HuH-7.5 (cell line): ENCODE data around the gene GFRA1.

Source experiments
- DNase-seq: peaks from one replicate; pipeline ENCODE4 v3.0.0; 2011; ENCODE audit warnings: low spot score

The GFRA1 gene

DNA sequence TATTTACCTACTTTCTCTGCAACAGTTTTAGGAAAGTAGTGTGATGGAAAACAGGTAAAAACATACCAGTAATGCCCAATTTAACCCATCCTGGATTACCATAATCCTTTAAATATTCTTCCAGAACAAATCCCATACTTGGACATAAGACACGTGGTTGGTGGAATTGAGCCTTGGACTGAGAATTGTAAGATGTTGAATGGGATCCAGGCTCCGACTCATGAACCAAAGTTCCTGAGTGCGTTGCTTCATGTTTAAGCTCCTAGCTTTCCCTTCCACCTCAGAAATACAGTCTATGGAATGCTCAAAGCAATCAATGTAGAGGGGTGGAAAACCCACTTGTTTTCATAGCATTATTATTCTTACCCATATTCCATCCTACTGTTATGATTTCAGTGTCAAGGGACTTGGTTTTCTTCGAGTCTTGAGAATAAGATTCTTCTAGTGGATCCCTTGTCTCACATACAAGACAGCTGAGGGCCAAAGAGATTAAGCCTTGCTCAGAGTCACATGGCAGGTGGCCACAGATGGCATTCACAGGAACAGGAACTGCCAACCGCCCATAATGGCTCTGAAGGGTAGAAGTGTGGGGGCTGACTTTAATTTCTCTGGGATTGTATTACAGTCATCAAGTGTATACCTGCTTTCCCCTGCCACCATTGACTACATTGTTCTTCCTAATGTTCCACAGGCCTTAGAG lies 171.2 kb downstream of the GFRA1 start:
- no peak for DNase-seq

DNA sequence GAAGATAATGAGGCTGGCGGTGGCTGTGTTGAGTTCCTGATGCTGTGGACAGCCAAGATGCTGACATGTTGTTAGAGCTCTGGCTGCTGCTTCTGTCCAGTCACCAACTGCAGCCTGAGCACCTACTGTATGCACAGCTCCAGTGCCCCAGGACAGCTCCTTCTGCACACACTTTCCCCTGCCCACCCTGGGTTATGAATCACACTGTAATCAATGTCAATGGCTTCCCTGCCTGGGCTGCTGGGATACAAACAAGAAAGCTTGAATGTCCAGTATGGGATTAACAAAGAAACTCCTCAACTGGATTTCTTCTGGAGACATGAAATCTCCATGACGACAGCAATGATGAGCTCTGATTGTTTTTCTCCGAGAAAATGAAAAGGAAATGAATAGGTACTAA lies 172.0 kb downstream of the GFRA1 start:
- DNase-seq, result no peak

DNA sequence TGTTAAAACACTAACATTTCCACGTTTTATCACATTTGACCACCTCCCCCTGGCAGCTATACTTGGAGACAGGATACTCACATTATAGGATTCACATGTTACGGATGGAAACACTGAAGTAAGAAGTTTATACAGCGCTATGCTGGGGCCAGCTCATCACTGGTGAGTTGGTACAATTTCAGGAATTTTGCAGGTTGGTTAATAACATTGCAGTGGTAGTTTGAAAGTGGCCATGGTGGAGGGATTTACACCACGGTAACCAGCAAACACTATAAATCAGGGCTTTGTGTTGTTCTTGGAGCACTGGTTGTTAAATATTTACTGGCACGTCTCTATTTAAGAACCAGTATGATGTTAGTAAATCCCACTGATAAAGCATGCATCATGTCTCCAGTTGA lies 174.0 kb downstream of the GFRA1 start:
- no peak for DNase-seq

DNA sequence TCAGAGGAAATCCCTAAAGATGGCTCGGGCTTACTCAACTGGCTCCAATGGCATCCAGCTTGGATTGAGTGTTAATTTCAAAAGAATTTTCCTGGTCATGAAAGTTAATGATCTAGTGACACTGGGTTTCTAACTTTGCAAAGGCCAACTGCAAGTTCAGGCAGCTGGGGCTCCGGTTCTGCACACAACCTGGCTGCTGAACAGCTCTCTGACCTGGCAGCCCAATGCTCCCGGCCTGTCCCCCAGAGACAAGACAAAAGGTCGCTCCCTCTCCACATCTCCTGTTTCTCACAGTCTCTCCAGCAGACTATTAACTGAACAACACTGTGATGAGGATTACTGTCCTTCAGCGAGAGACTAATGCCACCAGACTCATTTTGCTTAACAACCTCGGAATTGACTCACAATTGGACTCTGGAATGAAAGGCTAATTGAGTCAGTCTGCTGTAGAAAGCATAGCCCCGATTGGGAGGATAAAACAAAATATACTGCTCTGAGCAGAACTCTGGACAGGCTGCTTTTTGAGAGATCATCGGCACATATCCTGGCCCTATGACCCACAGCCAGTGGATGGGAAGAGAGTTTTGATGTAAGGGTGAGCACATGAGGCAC lies 174.5 kb downstream of the GFRA1 start:
- DNase-seq, result no peak

DNA sequence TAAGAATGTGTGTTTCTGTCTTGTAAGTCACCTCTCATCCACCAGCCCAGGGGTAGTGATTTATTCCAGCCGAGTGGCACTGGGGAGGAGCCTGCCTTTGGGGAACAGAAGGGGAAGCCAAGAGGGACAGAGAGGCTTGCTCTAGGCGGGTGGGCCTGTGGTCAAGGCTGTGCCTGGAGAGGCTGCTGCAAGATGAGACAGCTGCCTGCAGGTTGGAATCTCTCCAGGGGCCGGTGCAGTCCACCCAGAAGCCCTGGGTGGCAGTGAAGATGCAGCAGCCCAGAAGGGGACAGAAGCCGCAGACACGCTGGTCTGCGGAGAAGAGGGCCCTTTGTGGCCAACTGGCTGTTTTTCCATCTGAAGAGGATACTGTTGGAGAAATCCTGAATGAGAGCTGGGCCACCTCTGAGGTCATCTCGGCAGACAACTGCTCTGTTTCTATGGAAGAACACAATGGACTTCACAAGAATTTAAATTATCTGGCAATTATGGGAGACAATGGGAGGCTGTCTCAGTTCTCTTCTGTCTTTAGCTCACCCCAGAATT lies 175.7 kb downstream of the GFRA1 start:
- DNase-seq, result no peak

DNA sequence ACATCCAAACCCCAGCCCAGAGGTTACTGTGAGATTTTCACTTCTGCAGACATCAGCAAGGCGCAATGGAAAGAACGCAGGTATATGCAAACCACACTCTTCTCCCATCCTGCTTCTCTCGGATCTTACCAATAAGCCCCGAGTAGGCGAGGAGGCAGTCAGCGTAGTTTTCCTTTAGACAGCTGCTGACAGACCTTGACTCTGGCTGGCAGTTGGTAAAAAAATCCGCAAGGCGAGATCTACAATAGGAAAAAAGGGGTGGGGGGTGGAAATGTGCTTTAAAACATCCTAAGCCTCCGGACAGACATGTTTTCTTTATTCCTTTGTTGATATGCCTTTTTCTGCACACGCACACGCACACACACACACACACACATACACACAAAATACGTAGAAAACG lies 176.5 kb downstream of the GFRA1 start:
- DNase-seq, result no peak

DNA sequence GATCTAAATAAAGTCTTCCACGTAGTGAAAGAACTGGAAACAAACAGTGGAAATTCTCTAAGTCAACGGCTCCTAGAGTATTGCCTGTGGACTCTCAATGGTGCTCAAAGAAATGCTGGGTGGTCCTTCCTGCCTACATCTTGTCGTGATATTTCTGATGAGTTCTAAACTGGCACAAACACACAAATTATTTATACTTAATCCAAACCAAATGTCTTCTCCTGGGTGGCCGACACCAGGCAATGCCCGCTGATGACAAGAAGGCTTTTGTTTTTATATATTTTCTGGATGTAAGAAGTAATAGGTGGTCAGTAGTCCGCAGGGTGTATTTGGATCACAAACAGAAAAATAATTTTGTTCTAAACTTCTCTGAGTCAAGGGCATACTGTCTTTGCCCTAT lies 178.7 kb downstream of the GFRA1 start:
- DNase-seq, result no peak

DNA sequence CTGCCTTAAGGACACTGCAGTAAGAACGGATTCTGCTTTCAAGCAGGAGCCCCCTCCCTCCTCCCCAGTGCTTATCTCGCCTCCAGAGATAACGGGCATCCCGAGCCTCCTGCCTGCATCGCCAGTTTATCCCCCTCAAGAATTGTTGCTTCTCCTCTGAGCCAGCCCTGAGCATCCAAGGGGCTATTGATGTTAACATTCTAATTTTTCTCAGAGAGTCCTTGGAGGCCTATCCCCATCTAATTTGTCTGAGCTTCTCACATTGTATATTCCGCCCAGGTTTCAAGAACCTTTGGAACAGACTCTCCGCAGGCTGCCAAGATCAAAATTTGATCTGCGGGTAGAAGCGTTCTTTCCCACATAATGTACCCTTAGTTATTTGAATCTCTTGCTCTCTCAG lies 180.0 kb downstream of the GFRA1 start:
- no peak for DNase-seq

DNA sequence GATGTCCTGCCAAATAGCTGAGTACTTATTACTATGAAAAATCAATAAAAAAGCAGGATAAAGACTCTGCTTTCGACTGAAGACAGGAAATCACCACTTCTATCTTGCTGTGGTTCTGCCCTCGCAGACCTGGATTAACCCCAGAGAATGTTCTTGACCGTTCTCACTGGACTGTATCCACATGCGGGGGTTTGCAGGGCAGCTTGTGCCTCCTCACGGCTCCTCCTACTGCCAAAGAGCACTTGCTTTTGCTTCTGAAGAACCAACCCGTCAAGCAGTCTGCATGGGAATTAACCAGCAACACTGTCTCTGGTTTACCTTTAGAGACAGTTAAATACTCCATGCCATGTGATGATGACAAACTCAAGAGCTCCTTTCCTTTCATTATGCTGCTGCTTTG lies 184.0 kb downstream of the GFRA1 start:
- DNase-seq, result no peak

DNA sequence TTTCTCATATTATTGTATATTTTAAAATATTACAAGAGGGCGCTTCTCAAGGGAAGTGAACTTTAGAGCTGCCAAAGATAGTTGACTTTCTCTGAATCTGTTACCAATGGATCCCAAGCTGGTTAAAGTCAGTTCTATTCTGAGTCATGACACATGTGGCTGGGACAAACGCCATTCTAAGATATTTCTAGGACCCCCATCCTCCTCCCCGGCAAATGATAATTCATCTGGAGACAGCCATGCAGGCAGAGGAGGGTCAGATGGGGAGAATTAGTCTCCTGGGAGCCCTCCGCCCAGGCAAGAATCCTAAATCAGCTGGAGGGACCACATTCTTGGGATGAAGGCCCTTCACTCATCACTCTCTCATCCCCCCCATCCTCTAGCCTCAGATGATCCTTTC lies 187.7 kb downstream of the GFRA1 start:
- DNase-seq, result no peak

DNA sequence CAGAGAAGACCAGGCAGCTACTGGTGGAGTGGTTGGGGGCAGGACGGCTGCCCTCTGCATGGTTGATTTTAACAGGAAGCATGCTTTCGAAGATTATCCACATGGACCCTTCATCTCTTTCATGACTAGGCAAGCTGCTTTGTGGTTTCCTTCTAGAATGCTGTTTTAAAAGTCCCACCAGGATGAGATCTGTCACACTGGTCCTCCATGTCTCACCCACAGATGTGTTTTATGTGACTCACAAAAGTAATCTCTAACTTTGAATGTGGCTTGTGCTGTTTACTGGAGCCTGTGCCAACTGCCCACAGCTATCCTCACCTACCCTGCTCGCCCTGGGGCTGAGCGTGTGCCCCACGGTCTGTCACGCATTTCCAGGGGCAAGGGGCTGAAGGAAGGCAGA lies 188.8 kb downstream of the GFRA1 start:
- DNase-seq, result no peak

DNA sequence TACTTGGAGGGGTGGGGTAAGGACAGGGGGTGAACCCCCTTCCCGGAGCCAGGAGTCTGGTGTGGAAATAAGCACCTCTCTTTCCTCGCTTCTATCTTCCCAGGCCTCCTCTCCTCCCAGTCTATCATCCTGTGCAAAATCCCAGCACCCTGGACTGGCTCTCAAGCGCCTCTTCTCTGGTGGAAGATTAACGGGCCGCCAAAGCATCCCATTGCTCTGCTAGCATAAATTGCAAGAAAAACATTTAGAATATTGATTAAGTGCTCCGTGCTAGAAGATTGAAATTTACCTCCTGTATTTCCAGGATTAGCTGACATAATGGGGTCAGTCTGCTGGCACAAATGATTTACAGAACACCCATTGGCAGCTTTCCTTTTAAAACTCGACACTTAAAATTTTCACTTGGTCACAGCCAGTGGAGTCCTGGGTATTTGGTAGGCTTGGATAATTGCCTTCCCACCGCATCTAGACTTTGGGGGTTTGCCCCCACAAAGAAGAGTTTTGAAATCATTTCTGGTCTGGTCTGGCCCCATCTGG lies 189.7 kb downstream of the GFRA1 start:
- no peak for DNase-seq

DNA sequence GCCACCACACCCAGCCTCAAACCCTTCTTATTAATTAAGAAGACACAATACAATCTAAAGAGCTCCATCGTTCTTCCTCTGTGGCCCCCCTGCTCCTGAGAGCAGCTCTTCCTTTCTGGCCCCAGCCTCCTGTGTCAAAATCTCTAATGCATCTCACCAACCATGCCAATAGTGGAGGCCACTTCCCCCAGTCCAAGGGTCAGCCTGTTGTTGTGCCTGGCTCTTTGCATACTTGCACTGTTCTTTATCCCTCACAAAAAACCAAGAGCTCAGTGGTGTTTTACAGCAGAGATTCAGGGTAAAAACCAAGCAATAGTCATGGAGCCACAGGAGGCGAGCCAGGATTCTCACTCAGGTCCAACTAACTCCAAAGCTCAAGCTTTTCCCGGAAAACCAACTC lies 190.2 kb downstream of the GFRA1 start:
- no peak for DNase-seq

DNA sequence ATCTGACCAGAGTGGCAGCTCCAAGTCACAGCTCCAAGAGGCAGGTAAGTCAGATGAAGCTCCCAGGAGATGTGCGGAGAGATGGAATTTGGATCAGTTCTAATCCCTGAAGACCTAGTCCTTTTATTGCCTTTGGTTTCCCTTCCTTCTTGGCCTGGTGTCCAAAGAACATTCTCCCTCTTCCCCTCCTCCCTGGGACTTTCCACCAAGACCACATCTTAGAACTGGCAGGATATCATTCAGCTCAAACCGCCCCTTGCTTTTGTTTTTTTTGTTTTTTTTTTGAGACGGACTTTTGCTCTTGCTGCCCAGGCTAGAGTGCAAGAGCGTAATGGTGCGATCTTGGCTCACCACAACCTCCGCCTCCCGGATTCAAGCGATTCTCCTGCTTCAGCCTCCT lies 190.8 kb downstream of the GFRA1 start:
- no peak for DNase-seq

DNA sequence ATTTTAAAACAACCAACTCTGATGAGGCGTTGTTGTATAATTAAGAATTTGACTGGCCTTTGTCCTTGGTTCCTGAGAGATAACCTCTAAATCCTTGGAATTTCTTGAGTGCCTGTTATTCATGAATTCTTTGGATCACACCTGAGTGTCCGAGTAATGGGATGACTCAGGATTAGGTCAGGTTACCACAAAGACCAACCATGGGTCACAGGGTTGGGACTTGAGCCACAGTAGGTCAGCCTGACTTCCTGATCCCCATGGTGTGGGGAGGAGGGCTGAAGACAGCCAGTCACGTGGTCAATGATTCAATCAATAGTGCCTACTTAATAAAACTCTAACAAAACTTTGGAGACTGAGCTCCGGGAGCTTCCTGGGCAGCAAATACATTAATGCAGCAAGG lies 192.5 kb downstream of the GFRA1 start:
- no peak for DNase-seq

DNA sequence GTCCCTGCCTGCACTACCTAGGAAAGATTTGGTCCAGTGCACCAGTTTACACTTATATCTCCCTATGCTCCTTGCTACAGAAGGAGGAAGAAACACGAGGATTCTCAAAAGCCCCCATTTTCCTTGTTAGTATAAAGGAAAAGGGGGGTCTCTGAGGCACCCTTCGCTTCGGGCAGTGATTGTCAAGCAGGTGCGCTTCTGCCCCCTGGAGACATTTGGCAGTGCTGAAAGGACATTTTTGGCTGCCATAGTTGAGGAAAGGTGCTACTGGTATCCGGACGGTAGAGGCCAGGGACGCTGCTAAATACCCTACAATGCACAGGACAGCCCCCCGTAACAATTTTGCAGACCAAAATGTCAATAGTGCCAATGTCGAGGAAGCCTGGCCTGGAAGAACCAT lies 193.7 kb downstream of the GFRA1 start:
- DNase-seq, result no peak

DNA sequence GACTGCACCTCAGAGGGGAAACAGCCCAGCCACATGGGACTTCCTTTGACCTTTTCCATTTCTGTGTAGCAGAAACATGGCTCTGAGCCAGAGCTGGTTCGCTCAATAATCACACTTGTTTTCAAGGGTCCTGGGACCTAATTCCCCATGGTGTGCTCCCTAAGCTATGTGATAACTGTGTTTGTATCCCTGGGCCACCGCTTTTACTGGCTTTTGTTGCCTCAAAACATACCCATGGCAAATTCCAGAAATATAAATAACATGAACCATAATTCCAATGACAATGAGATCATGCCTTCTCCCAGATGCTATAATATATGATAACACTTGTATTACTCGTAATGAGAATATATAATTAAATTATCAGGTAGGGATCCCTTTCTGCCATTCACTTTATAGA lies 196.4 kb downstream of the GFRA1 start:
- DNase-seq, result no peak

DNA sequence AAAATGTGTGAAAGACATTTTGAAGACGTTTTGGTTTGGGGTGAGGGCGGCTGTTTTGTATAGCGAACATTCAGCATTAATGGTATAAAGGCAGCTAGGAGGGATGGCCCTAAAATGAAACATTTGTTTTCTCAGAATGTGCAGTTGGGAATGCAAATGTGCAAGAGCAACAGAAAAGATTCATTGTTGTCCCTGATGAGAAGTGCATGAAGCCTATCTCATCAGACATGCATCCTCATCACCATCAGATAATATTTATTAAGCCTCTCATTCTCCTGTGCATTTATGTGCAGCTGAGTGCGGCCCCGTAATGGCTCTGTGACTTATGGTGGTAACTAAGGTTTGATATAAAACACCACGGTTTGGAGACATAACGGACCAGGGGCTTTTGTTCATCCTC lies 199.5 kb downstream of the GFRA1 start:
- DNase-seq, result no peak

DNA sequence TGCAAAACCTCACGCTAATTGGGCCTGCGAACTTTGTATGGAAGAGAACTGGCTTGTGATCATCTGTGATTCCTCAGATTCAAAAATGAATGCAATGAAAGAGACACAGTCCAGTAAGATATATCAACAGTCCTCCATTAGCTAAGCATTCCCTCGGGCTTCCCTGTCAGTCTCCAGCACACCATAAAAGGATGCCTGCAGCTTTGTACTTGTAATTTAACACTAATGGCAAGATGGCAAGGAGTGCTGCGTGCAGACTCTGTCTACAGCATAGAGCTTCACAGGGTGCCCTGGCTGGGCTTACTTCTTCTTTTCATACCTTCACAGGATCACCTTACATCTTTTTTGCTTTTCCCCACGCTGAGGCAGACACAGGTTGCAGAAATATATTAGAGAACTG lies 200.0 kb downstream of the GFRA1 start:
- no peak for DNase-seq

DNA sequence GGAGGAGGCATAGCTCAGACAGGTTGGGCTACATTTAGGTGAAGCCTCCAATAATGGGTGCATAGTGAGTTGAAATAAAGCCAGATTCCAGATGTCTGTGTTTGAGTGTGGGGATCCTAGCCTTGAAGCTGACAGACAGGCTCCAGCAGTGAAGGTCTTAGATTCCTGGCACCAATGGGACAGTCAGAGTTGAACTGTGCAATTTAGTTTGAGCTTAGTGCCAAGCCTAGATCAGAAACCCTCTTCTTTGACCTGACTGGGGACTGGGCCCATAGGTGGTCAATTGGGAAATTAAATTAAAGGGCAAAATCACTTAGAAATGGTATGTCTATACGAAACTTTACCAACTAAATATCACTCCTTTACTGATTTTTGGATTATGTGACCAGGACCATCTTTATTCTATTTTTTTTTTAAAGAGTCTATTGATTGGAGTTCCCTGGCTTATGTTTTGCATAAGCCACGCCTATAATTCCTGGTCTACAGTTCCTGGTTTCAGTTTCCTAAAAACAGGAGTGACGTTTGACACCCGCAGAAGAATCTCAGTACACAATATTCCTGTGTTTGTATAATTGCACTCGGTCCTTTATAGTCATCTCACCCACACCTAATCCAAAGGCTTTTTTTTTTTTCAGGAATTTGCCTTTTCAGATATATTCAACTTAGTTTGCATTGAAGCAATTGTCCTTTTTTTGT lies 201.4 kb downstream of the GFRA1 start:
- no peak for DNase-seq

DNA sequence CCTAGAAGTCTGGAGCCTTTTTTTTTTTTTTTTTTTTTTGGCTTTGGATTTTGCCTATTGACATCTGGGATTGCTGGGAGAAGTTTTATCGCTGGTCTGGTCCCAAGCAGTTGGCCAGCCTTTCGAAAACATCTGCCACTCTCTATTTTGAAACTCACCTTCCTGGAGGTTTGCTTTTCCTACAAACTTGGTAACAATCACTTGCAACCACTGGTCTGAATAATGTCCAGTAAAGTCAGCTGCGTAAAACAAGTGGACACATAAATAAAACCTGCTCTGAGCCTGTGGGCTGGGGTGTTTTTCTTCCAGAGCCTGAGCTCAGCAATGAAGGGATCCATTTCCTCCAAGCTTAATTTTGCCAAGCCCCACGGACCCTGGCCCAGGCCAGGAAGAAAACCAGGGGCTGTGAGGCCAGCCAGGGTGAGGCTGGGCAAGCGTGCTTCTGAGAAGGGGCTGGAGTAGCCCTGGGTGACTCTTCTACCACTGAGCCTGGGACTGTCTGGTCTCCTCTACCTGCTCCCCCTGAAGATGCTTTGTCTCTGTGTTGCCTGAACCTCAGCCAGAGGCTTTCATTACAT lies 202.2 kb downstream of the GFRA1 start:
- no peak for DNase-seq

DNA sequence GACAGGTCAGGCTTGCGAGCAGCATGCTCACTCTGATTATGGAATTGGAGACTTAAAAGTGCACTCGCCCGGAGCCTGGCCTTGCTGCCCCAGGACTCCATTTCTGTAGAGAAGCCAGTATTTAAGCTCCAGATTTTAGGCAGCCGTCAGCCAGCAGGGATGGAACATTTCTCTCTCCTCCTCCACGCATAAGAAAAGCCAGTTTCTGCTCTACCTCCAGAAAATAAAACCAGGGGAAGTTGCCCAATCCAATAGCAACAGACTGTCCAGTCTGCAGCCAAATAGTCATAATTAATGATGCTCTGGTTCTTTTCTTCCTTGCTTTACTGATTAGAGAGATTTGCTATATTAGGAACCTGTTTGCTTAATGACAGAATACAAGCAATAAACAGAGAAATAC lies 203.2 kb downstream of the GFRA1 start:
- DNase-seq, result no peak

DNA sequence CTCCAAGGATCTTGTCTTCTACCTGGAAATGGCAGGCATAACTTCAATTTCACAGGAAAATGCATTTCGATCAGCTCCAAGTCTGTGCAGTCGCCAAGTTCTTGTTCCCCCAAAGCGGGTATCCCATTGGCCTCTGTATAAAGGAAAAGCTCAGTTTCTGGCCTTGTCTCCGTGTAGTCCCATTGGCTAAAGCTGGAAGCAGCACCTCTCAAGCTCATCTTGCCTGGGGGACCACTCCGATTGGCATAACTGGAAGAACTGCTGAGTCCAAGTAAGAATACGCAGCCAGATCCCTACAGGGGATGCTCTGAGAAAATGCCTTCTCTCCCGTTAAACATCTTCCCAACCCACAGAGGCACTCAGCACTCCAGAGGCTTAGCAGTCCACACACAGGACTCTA lies 205.2 kb downstream of the GFRA1 start:
- no peak for DNase-seq
